Measurements from ENCODE around the gene MT1A.
A peak's percentile ranks its signal among the peaks of the same experiment; 100 is the strongest.
"Not testable (repeated sequence)": the region's sequence is repeated elsewhere in the genome, so short reads cannot be mapped to it uniquely, and the experiment has no call there.

MT1A gene

GRCh38 chr16:56657555-56658326 lies 19.3 kb downstream of the MT1A start, which contains the start of gene MT1F:
TSS of gene MT1F (plus strand) at chr16:56657959. CDS start at chr16:56658059, 100 bp downstream.
- Histone ChIP-seq H3K4me3 (ENCODE audit: low read length in 2 of 2) (peak within 1 kb of the TSS; percentile 43 to 68), H3K9ac (ENCODE audit: low read length in 2 of 2) (no peak within 1 kb of the TSS), H3K27ac (ENCODE audit: low read length) (no peak within 1 kb of the TSS)

GRCh38 chr16:56658327-56658875 lies 19.9 kb downstream of the MT1A start:
- no peaks in the 10 kb centered on the region for H3K9me3 ChIP-seq (ENCODE audit: control insufficient read depth in 2 of 2, low read length in 2 of 2)
- peak overlapping the region; percentile 43 to 68 for H3K4me3 ChIP-seq (ENCODE audit: low read length in 2 of 2)
- H3K4me1 ChIP-seq (ENCODE audit: control insufficient read depth, insufficient read depth, low read length): peaks cover 11% of the 10 kb centered on the region
- H3K9ac ChIP-seq (ENCODE audit: low read length in 2 of 2): no peak overlapping the region
- H3K27ac ChIP-seq (ENCODE audit: low read length): no peak overlapping the region
- no peaks in the 10 kb centered on the region for H3K36me3 ChIP-seq (ENCODE audit: control insufficient read depth in 2 of 2, insufficient read depth in 2 of 2, low read length in 2 of 2)
- H3K27me3 ChIP-seq (ENCODE audit: control insufficient read depth in 1 of 2, insufficient read depth in 2 of 2, low read length in 2 of 2): peaks cover 40 to 51% of the 10 kb centered on the region in 2 donors

More at GRCh38 chr16:56657555-56658326, 19.3 kb downstream of the MT1A start, which contains the start of gene MT1F:
- Histone ChIP-seq H3K27me3 (ENCODE audit: control insufficient read depth in 1 of 2, insufficient read depth in 2 of 2, low read length in 2 of 2) (peaks cover 34 to 44% of the 10 kb centered on the region in 2 donors), H3K36me3 (ENCODE audit: control insufficient read depth in 2 of 2, insufficient read depth in 2 of 2, low read length in 2 of 2) (no peaks in the 10 kb centered on the region), H3K4me1 (ENCODE audit: control insufficient read depth, insufficient read depth, low read length) (peaks cover 11% of the 10 kb centered on the region), H3K9me3 (ENCODE audit: control insufficient read depth in 2 of 2, low read length in 2 of 2) (no peaks in the 10 kb centered on the region)

GRCh38 chr16:56662357-56663354 lies 24.2 kb downstream of the MT1A start:
- Histone ChIP-seq H3K36me3 (ENCODE audit: control insufficient read depth in 2 of 2, insufficient read depth in 2 of 2, low read length in 2 of 2) (no peaks in the 10 kb centered on the region), H3K4me3 (ENCODE audit: low read length in 2 of 2) (peak overlapping the region in 1 of 2 donors; percentile 22), H3K9me3 (ENCODE audit: control insufficient read depth in 2 of 2, low read length in 2 of 2) (no peaks in the 10 kb centered on the region), H3K27ac (ENCODE audit: low read length) (no peak overlapping the region), H3K4me1 (ENCODE audit: control insufficient read depth, insufficient read depth, low read length) (peaks cover 11% of the 10 kb centered on the region), H3K9ac (ENCODE audit: low read length in 2 of 2) (no peak overlapping the region), H3K27me3 (ENCODE audit: control insufficient read depth in 1 of 2, insufficient read depth in 2 of 2, low read length in 2 of 2) (peaks cover 56 to 59% of the 10 kb centered on the region in 2 donors)

GRCh38 chr16:56664506-56664905 lies 26.0 kb downstream of the MT1A start:
- no peak overlapping the region for H3K9ac ChIP-seq (ENCODE audit: low read length in 2 of 2)
- H3K27me3 ChIP-seq (ENCODE audit: control insufficient read depth in 1 of 2, insufficient read depth in 2 of 2, low read length in 2 of 2): peaks cover 56 to 62% of the 10 kb centered on the region in 2 donors

GRCh38 chr16:56665286-56666261 lies 27.1 kb downstream of the MT1A start:
- H3K9me3 ChIP-seq (ENCODE audit: control insufficient read depth in 2 of 2, low read length in 2 of 2); H3K4me3 ChIP-seq (ENCODE audit: low read length in 2 of 2); H3K36me3 ChIP-seq (ENCODE audit: control insufficient read depth in 2 of 2, insufficient read depth in 2 of 2, low read length in 2 of 2); H3K27ac ChIP-seq (ENCODE audit: low read length); H3K9ac ChIP-seq (ENCODE audit: low read length in 2 of 2): not testable (repeated sequence)
- H3K27me3 ChIP-seq (ENCODE audit: control insufficient read depth in 1 of 2, insufficient read depth in 2 of 2, low read length in 2 of 2): peaks cover 56 to 63% of the 10 kb centered on the region in 2 donors
- H3K4me1 ChIP-seq (ENCODE audit: control insufficient read depth, insufficient read depth, low read length): peaks cover 14% of the 10 kb centered on the region

More at GRCh38 chr16:56664506-56664905, 26.0 kb downstream of the MT1A start:
- H3K36me3 ChIP-seq (ENCODE audit: control insufficient read depth in 2 of 2, insufficient read depth in 2 of 2, low read length in 2 of 2): no peaks in the 10 kb centered on the region
- no peak overlapping the region for H3K4me3 ChIP-seq (ENCODE audit: low read length in 2 of 2)
- no peak overlapping the region for H3K27ac ChIP-seq (ENCODE audit: low read length)
- peaks cover 11% of the 10 kb centered on the region for H3K4me1 ChIP-seq (ENCODE audit: control insufficient read depth, insufficient read depth, low read length)
- no peaks in the 10 kb centered on the region for H3K9me3 ChIP-seq (ENCODE audit: control insufficient read depth in 2 of 2, low read length in 2 of 2)

GRCh38 chr16:56667581-56668571 lies 29.4 kb downstream of the MT1A start, which contains the start of gene MT1G:
TSS of gene MT1G (minus strand) at chr16:56668065. CDS start at chr16:56667993, 72 bp downstream.
- Histone ChIP-seq H3K4me3 (ENCODE audit: low read length in 2 of 2) (peak within 1 kb of the TSS in 1 of 2 donors; percentile 47), H3K9ac (ENCODE audit: low read length in 2 of 2) (no peak within 1 kb of the TSS), H3K9me3 (ENCODE audit: control insufficient read depth in 2 of 2, low read length in 2 of 2) (no peaks in the 10 kb centered on the region)

GRCh38 chr16:56669005-56669839 lies 30.8 kb downstream of the MT1A start, which contains the start of gene MT1H:
TSS of gene MT1H (plus strand) at chr16:56669814. CDS start at chr16:56669885, 71 bp downstream.
- H3K9me3 ChIP-seq (ENCODE audit: control insufficient read depth in 2 of 2, low read length in 2 of 2): no peaks in the 10 kb centered on the region
- H3K36me3 ChIP-seq (ENCODE audit: control insufficient read depth in 2 of 2, insufficient read depth in 2 of 2, low read length in 2 of 2): no peaks in the 10 kb centered on the region
- H3K4me3 ChIP-seq (ENCODE audit: low read length in 2 of 2): no peak within 1 kb of the TSS
- no peak within 1 kb of the TSS for H3K9ac ChIP-seq (ENCODE audit: low read length in 2 of 2)
- H3K27me3 ChIP-seq (ENCODE audit: control insufficient read depth in 1 of 2, insufficient read depth in 2 of 2, low read length in 2 of 2): peaks cover 45 to 51% of the 10 kb centered on the region in 2 donors
- H3K4me1 ChIP-seq (ENCODE audit: control insufficient read depth, insufficient read depth, low read length): peaks cover 14% of the 10 kb centered on the region
- H3K27ac ChIP-seq (ENCODE audit: low read length): no peak within 1 kb of the TSS

More at GRCh38 chr16:56667581-56668571, 29.4 kb downstream of the MT1A start, which contains the start of gene MT1G:
- Histone ChIP-seq H3K36me3 (ENCODE audit: control insufficient read depth in 2 of 2, insufficient read depth in 2 of 2, low read length in 2 of 2) (no peaks in the 10 kb centered on the region), H3K27ac (ENCODE audit: low read length) (no peak within 1 kb of the TSS), H3K4me1 (ENCODE audit: control insufficient read depth, insufficient read depth, low read length) (peaks cover 14% of the 10 kb centered on the region), H3K27me3 (ENCODE audit: control insufficient read depth in 1 of 2, insufficient read depth in 2 of 2, low read length in 2 of 2) (peaks cover 50 to 52% of the 10 kb centered on the region in 2 donors)

- peaks cover 40 to 54% of the 10 kb centered on the region in 2 donors for H3K27me3 ChIP-seq (ENCODE audit: control insufficient read depth in 1 of 2, insufficient read depth in 2 of 2, low read length in 2 of 2)
- H3K4me3 ChIP-seq (ENCODE audit: low read length in 2 of 2): no peak overlapping the region
- H3K27ac ChIP-seq (ENCODE audit: low read length): no peak overlapping the region
Measured at GRCh38 chr16:56669840-56670619, 31.6 kb downstream of the MT1A start.

More at GRCh38 chr16:56669840-56670619, 31.6 kb downstream of the MT1A start:
- peaks cover 14% of the 10 kb centered on the region for H3K4me1 ChIP-seq (ENCODE audit: control insufficient read depth, insufficient read depth, low read length)
- no peaks in the 10 kb centered on the region for H3K36me3 ChIP-seq (ENCODE audit: control insufficient read depth in 2 of 2, insufficient read depth in 2 of 2, low read length in 2 of 2)
- H3K9me3 ChIP-seq (ENCODE audit: control insufficient read depth in 2 of 2, low read length in 2 of 2): no peaks in the 10 kb centered on the region
- H3K9ac ChIP-seq (ENCODE audit: low read length in 2 of 2): no peak overlapping the region

Data from stomach smooth muscle (tissue), 2 donors.